SHP77 treated with DMSO at 0.1 percent for 48 hours (cell line): ENCODE results near the gene HRG.
"Not testable (repeated sequence)": the region's sequence is repeated elsewhere in the genome, so short reads cannot be mapped to it uniquely, and the experiment has no call there.

Experiments
- DNase-seq: peaks from one replicate; lab custom pipeline; 2025; lab: John Stamatoyannopoulos, UW

The HRG gene

DNA sequence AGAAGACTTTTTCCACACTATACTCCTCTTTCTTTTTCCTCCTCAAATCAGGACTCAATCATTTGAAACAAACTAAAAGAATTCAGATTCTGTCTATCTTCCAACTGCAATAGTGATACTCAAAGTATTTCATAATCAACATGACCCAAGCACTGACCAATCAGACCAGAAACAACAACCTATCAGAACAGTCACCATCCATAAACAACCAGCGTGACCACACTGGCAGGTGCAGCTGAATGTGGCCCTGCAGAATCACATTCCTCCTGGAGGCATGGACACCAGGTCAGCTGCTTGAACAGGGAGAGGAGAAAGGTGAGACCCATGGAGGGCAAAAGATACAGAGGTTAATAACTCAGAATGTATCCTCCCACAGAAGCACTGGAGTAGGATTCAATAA is 13.3 kb downstream of the HRG start:
- no peak for DNase-seq

DNA sequence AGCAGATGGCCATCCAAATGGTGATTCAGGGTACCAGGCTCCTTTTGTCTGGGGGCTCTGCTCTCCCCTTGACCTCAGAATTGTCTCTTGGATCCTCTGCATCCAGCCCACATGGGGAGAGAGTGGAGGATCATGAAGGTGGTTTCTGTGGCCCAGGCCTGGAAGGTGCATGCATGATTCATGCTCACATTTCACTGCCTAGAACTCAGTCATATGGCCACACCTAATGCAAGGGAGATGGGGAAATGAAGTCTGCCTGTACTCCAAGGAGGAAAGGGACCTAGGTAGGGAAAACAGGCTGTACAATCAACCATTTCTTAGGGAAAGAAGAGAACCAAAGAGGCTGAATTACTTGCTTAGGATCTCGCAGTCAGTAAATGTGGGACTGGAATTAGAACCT is 15.1 kb downstream of the HRG start:
- no peak for DNase-seq

DNA sequence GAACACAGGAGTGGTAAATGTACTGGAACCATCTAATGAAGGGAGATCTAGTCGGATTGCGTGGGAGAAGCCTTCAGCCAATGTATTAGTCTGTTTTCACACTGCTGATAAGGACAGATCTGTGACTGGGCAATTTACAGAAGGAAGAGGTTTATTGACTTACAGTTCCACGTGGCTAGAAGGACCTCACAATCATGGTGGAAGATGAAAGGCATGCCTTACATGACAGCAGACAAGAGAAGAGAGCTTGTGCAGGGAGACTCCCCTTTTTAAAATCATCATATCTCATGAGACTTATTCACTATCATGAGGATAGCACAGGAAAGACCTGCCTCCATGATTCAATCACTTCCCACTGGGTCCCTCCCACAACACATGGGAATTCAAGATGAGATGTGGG is 17.0 kb downstream of the HRG start:
- no peak for DNase-seq

DNA sequence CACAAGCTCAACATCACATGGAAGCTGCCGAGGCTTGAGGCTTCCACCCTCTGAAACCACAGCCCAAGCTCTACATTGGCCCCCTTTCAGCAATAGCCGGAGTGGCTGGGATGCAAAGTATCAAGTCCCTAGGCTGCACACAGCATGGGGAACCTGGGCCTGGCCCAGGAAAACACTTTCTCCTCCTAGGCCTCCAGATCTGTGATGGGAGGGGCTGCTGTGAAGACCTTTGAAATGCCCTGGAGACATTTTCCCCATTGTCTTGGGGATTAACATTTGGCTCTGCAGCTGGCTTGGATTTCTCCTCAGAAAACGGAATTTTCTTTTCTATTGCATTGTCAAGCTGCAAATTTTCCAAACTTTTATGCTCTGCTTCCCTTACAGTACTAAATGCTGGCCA is 18.2 kb downstream of the HRG start:
- DNase-seq: no peak

DNA sequence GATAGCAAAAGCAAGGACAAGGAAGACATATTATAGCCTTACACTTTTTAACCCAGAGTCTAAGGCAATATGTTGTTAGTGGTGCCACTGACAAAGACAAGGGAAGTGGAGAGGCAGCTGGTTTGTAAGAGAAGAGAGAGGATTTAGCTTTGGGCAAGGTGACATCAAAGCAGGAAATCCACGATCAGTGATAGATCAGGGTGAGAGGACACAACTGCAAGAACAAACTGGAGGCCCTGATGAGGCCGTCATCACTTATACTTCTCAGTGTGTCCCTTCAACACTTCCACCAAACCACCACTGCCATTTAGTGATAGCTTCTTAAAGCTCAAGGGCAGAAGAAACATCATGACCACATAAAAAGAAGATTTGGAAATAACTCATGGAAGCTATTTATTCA is 20.7 kb downstream of the HRG start:
- DNase-seq: not testable (repeated sequence)

DNA sequence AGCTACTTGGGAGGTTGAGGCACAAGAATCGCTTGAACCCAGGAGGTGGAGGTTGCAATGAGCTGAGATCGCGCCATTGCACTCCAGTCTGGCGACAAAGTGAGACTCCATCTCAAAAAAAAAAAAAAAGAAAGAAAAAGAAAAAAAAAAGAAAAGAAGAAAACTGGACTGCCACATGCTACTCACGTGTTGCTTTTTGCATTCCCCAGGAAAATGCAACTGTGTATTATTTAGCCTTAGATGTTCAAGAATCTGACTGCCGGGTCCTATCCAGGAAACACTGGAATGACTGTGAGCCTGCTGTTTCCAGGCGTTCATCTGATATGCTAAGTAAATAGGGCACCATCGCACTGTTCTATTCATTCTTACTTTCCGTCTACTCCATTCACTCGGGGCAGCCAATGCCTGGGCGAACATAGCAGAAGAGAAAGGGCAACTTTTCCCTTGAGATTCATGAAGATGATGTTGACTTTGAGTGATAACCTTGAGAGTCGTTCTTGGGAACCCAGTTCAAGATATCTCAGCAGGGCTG is 21.4 kb downstream of the HRG start:
- DNase-seq: no peak

DNA sequence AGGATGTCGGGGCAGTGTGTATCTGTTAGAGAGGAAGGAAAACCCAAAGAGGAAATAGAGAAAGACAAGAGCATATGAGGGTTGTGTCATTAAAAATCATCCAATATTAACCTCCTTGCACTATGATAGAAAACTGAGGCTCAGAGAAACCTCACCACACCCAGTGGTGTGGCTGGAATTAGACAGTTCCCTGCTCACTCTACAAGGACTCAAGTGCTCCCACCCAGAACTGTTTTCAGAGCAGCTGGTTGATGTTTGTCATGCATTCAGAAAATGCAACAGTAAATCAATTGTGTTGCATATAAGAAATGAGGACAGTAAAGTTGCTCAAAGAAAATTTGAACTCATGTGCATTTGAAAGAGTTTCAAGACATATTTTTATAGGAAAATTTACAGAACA is 24.5 kb downstream of the HRG start:
- DNase-seq: not testable (repeated sequence)

DNA sequence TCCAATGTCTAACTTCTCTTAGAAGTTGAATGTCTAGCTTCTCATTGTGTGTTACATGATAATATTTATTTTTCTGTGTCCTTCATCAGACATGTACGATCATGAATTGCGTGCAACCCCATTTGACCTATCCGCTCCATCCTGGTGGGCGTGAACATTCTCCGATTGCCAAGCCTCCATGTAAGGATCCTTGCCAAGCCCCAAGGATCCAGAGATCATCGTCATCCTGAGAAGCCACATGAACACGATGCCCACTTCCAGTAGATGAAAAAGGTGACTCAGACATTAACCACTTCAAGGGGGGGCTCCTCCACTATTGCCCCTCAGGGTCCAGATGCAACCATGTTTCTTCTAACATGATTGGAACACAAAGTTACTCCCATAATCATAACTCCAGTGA is 25.9 kb downstream of the HRG start:
- no peak for DNase-seq

DNA sequence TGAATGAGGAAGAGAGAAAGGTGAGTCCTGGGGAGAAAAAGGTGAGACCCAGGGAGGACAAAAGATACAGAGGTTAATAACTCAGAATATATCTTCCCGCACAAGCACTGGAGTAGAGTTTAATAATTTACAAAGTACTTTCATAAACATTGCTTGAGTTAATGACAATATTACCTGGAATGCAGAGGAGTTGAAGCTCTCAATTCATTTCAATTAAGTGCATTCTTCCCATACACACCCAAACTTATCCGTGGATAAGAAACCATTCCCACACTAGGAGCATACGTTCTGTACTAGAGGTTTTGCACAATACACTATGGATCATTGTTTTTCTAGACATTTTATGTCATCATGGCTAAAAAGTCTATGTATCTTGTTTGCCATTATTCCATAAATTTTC is 28.0 kb downstream of the HRG start:
- DNase-seq: no peak

DNA sequence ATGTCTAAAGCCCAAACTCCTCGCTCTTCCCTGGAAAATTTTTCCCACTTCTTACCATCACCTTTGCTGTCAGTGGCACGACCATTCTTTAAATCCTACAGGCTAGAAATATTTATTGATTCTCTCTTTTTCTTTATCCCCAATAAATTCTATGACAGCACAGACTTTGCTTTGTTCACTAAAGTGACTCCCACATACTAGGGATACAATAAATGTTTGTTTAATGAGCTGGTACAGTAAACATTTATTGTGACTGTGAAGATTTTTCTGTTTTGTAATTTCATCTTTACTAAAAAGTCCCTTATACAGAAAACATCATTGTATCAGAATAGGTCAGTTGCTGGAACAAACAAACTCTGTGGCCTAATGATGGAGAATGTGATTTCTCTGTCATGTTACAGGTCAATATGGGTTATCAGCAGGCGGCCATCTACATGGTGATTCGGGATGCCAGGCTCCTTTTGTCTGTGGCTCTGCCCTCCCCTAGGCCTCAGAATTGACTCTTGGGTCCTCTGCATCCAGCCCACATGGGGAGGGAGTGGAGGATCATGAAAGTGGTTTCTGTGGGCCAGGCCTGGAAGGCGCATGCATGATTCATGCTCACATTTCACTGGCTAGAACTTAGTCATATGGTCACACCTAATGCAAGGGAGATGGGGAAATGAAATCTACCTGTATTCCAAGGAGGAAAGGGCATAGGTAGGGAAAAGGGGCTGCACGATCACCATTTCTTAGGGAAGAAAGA is 28.6 kb downstream of the HRG start:
- DNase-seq: no peak

DNA sequence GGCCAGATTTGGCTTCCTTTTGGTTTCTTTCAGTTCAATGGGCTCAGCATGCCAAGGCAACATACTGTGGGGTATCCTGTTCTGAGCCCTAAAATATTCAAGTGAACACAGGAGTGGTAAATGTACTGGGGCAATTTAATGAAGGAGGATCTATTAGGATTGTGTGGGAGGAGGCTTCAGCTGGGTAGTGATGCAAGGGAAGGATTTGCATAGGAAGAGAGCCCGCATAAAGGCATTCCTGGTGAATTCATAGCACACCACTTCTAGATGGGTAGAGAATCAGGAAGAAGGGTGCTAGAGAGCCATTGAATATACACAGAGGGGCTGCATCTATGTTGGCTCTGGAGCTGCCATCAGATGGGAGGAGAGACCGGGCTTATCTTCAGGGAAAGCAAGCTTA is 30.7 kb downstream of the HRG start:
- no peak for DNase-seq

DNA sequence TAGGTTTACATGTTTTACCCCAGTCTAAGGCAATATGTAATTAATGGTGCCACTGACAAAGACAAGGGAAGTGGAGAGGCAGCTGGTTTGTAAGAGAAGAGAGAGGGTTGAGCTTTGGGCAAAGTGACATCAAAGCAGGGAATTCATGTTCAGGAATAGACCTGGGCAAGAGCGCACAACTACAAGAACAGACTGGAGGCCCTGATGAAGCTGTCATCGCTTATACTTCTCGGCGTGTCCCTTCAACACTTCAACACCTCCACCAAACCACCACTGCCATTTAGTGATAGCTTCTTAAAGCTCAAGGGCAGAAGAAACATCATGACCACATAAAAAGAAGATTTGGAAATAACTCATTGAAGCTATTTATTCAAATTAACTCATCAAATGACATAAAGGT is 31.7 kb downstream of the HRG start:
- DNase-seq: no peak

DNA sequence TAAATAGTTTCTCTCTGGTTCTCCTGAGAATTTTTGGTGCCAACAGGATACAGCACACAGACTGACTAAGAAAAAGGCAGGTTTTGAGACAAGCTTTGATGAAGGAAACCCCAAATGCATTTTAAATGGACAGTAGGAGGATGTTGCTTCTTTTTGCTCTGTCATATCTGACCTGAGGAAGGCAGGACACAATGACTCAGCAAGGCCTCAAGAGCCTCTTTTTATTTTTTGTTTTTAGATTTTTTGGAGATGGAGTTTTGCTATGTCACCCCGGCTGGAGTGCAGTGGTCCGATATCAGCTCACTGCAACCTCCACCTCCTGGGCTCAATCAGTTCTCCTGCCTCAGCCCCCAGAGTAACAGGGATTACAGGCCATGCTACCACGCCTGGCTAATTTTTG is 34.5 kb downstream of the HRG start:
- no peak for DNase-seq

DNA sequence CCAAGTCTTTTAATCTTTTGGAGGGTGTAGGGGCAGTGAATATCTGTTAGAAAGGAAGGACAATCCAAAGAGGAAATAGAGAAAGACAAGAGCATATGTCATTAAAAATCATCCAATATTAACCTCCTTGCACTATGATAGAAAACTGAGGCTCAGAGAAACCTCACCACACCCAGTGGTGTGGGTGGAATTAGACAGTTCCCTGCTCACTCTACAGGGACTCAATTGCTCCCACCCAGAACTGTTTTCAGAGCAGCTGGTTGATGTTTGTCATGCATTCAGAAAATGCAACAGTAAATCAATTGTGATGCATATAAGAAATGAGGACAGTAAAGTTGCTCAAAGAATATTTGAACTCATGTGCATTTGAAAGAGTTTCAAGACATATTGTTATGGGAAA is 36.6 kb downstream of the HRG start:
- not testable (repeated sequence) for DNase-seq

DNA sequence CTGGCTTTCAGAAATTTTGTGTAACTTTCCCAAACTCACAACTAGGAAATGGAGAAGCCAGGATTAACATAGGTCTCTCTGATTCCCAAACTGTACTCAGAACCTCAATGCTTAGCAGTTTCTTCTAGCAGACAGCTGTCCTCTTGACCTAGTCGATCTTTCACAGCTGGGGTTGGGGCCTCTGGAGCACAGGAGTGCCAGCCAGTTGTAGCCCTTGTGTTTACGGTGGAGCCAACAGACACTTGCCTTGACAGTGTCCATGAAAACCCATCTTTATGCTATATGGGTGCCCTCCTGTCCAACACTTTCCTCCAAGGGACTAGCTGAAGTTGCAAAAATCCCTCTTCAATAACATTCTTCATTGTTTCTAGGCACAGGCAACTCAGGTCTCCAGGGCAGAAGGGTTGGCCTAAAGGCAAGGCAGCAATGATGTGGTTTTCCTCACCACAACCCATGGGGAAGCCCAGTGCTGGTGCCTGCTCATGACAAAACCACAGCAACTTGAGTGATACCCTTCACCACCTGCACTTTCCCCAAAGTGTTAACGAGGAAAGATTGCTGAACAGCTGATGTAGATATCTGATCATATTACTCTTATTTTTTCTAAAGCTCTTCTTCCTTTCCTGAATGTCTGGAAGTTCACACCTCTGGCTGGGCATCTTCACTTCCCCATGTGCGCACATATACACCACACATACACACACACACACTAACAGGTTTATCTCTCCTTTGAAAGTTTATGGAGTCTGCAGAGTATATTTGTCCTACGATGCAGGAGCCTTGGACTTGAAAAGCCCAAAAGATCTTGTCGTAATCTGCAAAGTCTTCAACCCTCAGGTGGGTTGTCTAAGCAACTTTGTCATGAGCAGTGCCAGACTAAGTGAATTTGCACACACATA is 40.3 kb downstream of the HRG start:
- no peak for DNase-seq

DNA sequence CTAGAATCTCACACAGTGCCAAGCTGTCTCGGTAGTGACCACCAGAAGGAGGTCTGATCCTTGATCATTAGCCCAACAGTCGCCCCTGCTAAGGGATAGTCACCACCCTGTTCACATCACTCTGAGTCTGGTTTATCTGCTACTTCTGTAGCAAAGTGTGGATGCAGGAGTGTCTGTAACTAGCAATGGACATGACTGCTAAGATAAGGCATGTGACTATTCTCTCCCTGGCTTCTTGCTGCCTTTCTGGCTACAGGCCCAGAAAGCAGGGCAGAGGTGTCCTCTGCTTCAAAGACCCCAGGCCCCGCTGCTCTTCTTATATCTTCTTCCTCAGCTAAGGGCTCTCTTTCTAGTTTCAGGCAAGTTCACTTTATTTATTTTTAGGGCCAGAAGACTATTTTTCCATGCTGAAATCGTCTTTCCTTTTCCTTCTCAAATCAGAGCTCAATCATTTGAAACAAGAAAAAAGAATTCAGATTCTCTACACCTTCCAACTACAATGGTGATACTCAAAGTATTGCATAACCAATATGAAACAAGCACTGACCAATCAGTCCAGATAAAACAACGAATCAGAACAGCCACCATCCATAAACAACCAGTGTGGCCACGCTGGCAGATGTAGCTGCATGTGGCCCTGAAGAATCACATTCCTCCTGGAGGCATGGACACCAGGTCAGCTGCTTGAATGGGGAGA is 43.3 kb downstream of the HRG start:
- no peak for DNase-seq

DNA sequence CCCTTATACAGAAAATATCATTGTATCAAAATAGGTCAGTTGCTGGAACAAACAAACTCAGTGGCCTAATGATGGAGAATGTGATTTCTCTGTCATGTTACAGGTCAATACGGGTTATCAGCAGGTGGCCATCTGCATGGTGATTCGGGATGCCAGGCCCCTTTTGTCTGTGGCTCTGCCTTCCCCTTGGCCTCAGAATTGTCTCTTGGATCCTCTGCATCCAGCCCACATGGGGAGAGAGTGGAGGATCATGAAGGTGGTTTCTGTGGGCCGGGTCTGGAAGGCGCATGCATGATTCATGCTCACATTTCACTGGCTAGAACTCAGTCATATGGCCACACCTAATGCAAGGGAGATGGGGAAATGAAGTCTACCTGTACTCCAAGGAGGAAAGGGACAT is 44.9 kb downstream of the HRG start:
- DNase-seq: not testable (repeated sequence)

DNA sequence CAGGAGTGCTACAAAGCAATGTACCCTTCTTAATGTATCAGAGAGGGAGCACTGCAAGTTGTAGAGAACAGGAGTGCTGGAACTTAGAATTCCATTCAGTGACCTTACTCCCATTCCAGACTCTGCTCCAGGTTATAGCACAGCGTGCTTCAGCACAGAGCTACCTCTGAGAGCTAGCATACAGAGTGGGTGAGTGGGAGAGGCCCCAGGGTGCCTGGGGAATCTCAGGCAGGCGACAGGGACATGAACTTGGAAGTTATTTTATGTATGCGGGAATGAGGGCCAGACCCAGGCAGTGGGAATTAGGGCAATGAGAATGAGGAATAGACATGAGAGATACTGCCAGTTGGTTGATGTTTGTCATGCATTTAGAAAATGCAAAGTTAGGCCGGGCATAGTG is 47.7 kb downstream of the HRG start:
- no peak for DNase-seq

DNA sequence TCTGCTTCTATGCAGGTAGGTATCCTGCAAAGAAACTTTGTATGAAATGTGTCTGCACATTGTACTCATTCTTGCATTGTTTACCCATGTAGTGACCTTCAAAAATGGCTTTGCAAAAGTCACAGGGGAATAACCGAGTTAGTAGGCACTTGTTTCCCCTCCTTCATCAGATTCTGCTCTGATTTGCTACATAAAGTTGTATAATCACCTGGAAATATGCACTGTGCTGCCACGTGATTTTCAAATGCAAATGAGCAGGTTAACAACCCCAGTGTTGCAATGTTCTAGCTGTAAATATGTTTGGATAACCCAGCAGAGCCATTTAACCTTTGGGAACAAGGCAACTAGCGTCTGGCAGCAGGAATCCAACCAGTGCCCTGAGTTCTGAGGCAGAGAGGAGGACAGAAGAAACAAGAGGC is 51.2 kb downstream of the HRG start, which contains the start of gene KNG1:
KNG1 (plus strand) TSS at position 321 of the 419 bp plus-strand sequence. CDS start 184 bp downstream, outside the sequence.
- no peak for DNase-seq

DNA sequence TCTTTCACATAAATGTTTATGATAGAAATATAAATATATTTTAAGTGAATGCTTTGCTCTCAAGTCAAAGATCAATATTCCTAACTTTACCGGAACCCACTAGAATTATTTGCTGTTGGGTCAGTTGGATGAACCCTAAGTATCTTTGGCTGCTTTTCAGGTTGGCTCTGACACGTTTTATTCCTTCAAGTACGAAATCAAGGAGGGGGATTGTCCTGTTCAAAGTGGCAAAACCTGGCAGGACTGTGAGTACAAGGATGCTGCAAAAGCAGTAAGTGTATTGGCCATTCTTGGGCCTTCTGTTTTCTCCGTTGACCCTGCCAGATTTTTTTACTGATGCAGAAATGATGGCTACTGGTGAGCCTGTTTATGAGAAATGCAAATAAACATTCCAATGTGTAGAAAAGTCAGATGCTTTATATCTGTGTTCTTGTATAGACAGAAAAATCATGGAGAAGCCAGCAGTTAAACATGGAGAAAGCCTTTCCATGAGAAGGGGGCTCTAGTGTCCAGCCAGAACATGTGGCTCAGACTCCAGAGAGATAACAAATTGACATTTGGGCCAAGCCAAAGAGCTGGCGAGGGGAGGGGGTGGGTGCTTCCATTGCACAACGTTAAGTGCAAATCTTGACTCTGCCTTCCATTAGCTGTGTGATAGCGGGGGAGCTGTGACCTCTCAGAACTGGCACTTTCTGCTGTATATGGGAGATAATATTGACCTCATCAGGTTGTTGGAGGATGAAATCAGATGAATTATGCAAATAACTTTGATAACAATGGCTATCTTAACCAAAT is 54.3 kb downstream of the HRG start:
- DNase-seq: no peak

DNA sequence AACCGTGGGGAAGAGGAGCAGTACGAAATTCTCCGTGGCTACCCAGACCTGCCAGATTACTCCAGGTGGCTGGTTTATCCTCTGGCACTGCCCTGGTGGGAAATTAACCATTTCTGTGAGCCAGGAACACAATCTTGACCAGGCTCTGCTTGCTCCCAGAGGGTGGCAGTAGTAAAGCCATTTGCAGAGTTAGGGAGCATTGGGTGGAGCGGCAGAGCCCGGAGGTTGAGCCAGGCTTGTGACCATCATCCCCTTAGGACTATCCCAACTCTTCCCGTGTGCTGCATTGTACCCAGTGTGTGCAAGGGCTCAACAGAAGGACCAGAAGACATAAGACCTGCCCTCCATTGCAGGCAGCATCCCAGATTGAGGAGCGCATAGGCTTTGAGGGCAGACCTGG is 56.6 kb downstream of the HRG start:
- no peak for DNase-seq

DNA sequence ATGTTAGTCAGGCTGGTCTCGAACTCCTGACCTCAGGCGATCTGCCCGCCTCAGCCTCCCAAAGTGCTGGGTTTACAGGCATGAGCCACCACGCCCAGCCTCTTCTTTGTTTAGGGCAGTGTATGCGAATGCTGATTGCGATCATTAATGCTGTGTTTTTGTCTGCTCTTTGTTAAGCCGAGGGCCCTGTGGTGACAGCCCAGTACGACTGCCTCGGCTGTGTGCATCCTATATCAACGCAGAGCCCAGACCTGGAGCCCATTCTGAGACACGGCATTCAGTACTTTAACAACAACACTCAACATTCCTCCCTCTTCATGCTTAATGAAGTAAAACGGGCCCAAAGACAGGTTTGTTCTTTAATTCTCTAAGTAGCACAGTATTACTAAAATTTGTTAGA is 59.1 kb downstream of the HRG start:
- no peak for DNase-seq
